ENCODE results near the gene SLC26A1.

The SLC26A1 gene

GRCh38 chr4:1017211-1017610 lies 24.0 kb upstream of the SLC26A1 start:
- TF ChIP-seq ZNF274 (IDR thresholded peaks at IDR 0.05; ENCODE audit: low read depth, low read length) = no peak
- no peak for TF ChIP-seq YY1 (IDR thresholded peaks at IDR 0.05; ENCODE audit: insufficient read depth, insufficient read length)
- TF ChIP-seq SUZ12 (IDR thresholded peaks at IDR 0.05; ENCODE audit: extremely low read depth, insufficient read depth, insufficient read length) = no peak
- Histone ChIP-seq H3K9ac (ENCODE audit: insufficient read length, low read depth) (no peak overlapping the region), H3K9me3 (ENCODE audit: insufficient read depth, low read length) (no peaks in the 10 kb centered on the region), H3K4me3 (ENCODE audit: insufficient read length, low read depth) (no peak overlapping the region), H3K36me3 (ENCODE audit: insufficient read depth, insufficient read length, low read length) (peaks cover 8% of the 10 kb centered on the region), H3K4me1 (ENCODE audit: insufficient read depth, insufficient read length) (peaks cover 43% of the 10 kb centered on the region), H3K27me3 (ENCODE audit: insufficient read depth, insufficient read length) (peaks cover 89% of the 10 kb centered on the region)
- DNase-seq (ENCODE audit: low read depth, low spot score) = no peak

GRCh38 chr4:1015746-1016145 lies 22.5 kb upstream of the SLC26A1 start:
- H3K9ac ChIP-seq (ENCODE audit: insufficient read length, low read depth) = peak overlapping the region; percentile 32
- H3K36me3 ChIP-seq (ENCODE audit: insufficient read depth, insufficient read length, low read length) = peaks cover 6% of the 10 kb centered on the region
- H3K27me3 ChIP-seq (ENCODE audit: insufficient read depth, insufficient read length) = peaks cover 85% of the 10 kb centered on the region
- no peak overlapping the region for H3K4me3 ChIP-seq (ENCODE audit: insufficient read length, low read depth)
- H3K4me1 ChIP-seq (ENCODE audit: insufficient read depth, insufficient read length) = peaks cover 42% of the 10 kb centered on the region
- no peak for DNase-seq (ENCODE audit: low read depth, low spot score)
- TF ChIP-seq SUZ12 (IDR thresholded peaks at IDR 0.05; ENCODE audit: extremely low read depth, insufficient read depth, insufficient read length) = no peak
- no peak for TF ChIP-seq YY1 (IDR thresholded peaks at IDR 0.05; ENCODE audit: insufficient read depth, insufficient read length)
- TF ChIP-seq ZNF274 (IDR thresholded peaks at IDR 0.05; ENCODE audit: low read depth, low read length) = no peak
- no peaks in the 10 kb centered on the region for H3K9me3 ChIP-seq (ENCODE audit: insufficient read depth, low read length)

GRCh38 chr4:1015179-1015578 lies 22.0 kb upstream of the SLC26A1 start:
- Histone ChIP-seq H3K9ac (ENCODE audit: insufficient read length, low read depth) (no peak overlapping the region), H3K36me3 (ENCODE audit: insufficient read depth, insufficient read length, low read length) (peaks cover 6% of the 10 kb centered on the region), H3K27me3 (ENCODE audit: insufficient read depth, insufficient read length) (peaks cover 89% of the 10 kb centered on the region), H3K4me1 (ENCODE audit: insufficient read depth, insufficient read length) (peaks cover 46% of the 10 kb centered on the region), H3K4me3 (ENCODE audit: insufficient read length, low read depth) (no peak overlapping the region), H3K9me3 (ENCODE audit: insufficient read depth, low read length) (no peaks in the 10 kb centered on the region)
- no peak for TF ChIP-seq SUZ12 (IDR thresholded peaks at IDR 0.05; ENCODE audit: extremely low read depth, insufficient read depth, insufficient read length)
- no peak for TF ChIP-seq YY1 (IDR thresholded peaks at IDR 0.05; ENCODE audit: insufficient read depth, insufficient read length)
- no peak for TF ChIP-seq ZNF274 (IDR thresholded peaks at IDR 0.05; ENCODE audit: low read depth, low read length)
- DNase-seq (ENCODE audit: low read depth, low spot score) = no peak

DNA sequence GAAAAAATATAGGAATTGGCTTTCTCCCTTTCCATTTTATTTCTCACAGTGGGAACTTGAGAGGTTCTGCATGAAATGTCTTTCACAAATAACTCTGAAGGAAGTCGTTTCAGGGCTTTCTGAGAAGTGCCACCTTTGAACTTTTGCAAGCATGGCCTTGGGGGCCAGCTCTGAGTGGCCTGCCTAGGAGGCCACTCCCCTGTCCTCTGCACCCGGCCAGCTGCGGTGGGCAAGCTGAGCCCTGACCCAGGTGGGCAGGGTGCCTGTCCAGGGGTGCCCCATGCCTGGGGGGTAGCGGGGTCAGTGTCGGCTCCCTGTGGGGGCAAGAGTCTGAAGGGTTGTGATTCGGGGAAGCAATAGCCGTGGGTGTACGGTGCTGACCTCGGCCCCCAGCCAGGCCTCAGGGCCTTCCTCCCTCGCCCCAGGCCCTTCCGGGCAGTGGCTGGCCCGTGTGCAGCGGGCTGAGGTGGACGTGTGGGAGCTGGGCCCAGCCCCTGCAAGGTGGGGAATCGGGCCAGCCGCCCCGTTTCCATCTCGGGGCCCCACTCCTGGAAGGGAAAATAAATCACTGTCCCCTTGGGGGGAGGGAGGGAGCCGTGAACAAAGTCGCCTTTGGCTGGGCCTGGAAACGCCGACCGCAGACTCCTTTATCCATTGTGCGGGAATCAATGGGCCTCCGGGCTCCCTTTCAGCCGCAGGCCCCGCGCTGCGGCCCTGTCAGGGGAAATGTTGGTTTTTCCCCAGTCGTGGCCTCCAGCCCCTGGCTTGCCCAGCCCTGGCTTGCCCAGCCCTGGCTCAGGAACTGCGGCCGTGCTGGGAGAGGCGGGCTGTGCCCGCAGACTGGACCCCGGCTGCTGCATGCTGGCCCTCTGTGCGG lies 21.3 kb upstream of the SLC26A1 start:
- peaks cover 89% of the 10 kb centered on the region for H3K27me3 ChIP-seq (ENCODE audit: insufficient read depth, insufficient read length)
- H3K9me3 ChIP-seq (ENCODE audit: insufficient read depth, low read length) = no peaks in the 10 kb centered on the region
- no peak overlapping the region for H3K4me3 ChIP-seq (ENCODE audit: insufficient read length, low read depth)
- no peak for TF ChIP-seq YY1 (IDR thresholded peaks at IDR 0.05; ENCODE audit: insufficient read depth, insufficient read length)
- TF ChIP-seq ZNF274 (IDR thresholded peaks at IDR 0.05; ENCODE audit: low read depth, low read length) = no peak
- TF ChIP-seq SUZ12 (IDR thresholded peaks at IDR 0.05; ENCODE audit: extremely low read depth, insufficient read depth, insufficient read length) = no peak
- peaks cover 43% of the 10 kb centered on the region for H3K4me1 ChIP-seq (ENCODE audit: insufficient read depth, insufficient read length)
- no peak for DNase-seq (ENCODE audit: low read depth, low spot score)
- peaks cover 6% of the 10 kb centered on the region for H3K36me3 ChIP-seq (ENCODE audit: insufficient read depth, insufficient read length, low read length)
- no peak overlapping the region for H3K9ac ChIP-seq (ENCODE audit: insufficient read length, low read depth)

GRCh38 chr4:1013225-1014073 lies 20.2 kb upstream of the SLC26A1 start:
- no peaks in the 10 kb centered on the region for H3K9me3 ChIP-seq (ENCODE audit: insufficient read depth, low read length)
- H3K4me1 ChIP-seq (ENCODE audit: insufficient read depth, insufficient read length) = peaks cover 42% of the 10 kb centered on the region
- H3K9ac ChIP-seq (ENCODE audit: insufficient read length, low read depth) = peak overlapping the region; percentile 56

GRCh38 chr4:1012034-1012739 lies 19.0 kb upstream of the SLC26A1 start:
- Histone ChIP-seq H3K4me1 (ENCODE audit: insufficient read depth, insufficient read length) (peaks cover 39% of the 10 kb centered on the region), H3K9ac (ENCODE audit: insufficient read length, low read depth) (no peak overlapping the region), H3K9me3 (ENCODE audit: insufficient read depth, low read length) (no peaks in the 10 kb centered on the region), H3K27me3 (ENCODE audit: insufficient read depth, insufficient read length) (peaks cover 88% of the 10 kb centered on the region), H3K4me3 (ENCODE audit: insufficient read length, low read depth) (peak overlapping the region; percentile 21), H3K36me3 (ENCODE audit: insufficient read depth, insufficient read length, low read length) (peaks cover 6% of the 10 kb centered on the region)
- no peak for TF ChIP-seq YY1 (IDR thresholded peaks at IDR 0.05; ENCODE audit: insufficient read depth, insufficient read length)
- no peak for DNase-seq (ENCODE audit: low read depth, low spot score)

More at GRCh38 chr4:1013225-1014073, 20.2 kb upstream of the SLC26A1 start:
- peaks cover 6% of the 10 kb centered on the region for H3K36me3 ChIP-seq (ENCODE audit: insufficient read depth, insufficient read length, low read length)
- H3K27me3 ChIP-seq (ENCODE audit: insufficient read depth, insufficient read length) = peaks cover 88% of the 10 kb centered on the region
- no peak overlapping the region for H3K4me3 ChIP-seq (ENCODE audit: insufficient read length, low read depth)
- DNase-seq (ENCODE audit: low read depth, low spot score) = no peak
- TF ChIP-seq ZNF274 (IDR thresholded peaks at IDR 0.05; ENCODE audit: low read depth, low read length) (no peak), YY1 (IDR thresholded peaks at IDR 0.05; ENCODE audit: insufficient read depth, insufficient read length) (no peak), SUZ12 (IDR thresholded peaks at IDR 0.05; ENCODE audit: extremely low read depth, insufficient read depth, insufficient read length) (no peak)

Measured in NT2/D1 (cell line).